Uterus (tissue), 4 donors: ENCODE data around the gene SP140. TPM values are rescaled to one million over a fixed set of nuclear protein-coding genes. Genes with fewer than 3 reads are reported as not detected.
"Not testable (repeated sequence)": the region's sequence is repeated elsewhere in the genome, so short reads cannot be mapped to it uniquely, and the experiment has no call there.

Source experiments
- DNase-seq, 2 donors: peaks; one replicate each; pipeline ENCODE4 v3.0.0-alpha.2; 2019 to 2020
- H3K27ac ChIP-seq, 2 donors: fragments of 200-600 bp; sonication (generic); 1 replicate in 1 of 2; 2 replicates in 1 of 2; pipeline ENCODE4 v1.5.1; 2016 to 2018
- H3K27me3 ChIP-seq, 2 donors: fragments of 200-600 bp; sonication (generic); one replicate each; pipeline ENCODE4 v1.5.1; 2018 to 2019; ENCODE audit warnings: control low read depth in 1 of 2
- H3K36me3 ChIP-seq, 2 donors: fragments of 200-600 bp; sonication (generic); one replicate each; pipeline ENCODE4 v1.5.1; 2019; ENCODE audit warnings: control low read depth in 1 of 2
- H3K4me1 ChIP-seq, 2 donors: fragments of 200-600 bp; sonication (generic); one replicate each; pipeline ENCODE4 v1.5.1; 2018 to 2019; ENCODE audit warnings: control low read depth in 1 of 2
- H3K4me3 ChIP-seq, 2 donors: fragments of 200-600 bp; sonication (generic); 1 replicate in 1 of 2; 2 replicates in 1 of 2; pipeline ENCODE4 v1.5.1; 2018 to 2019; ENCODE audit warnings: mild to moderate bottlenecking in 1 of 2
- H3K9me3 ChIP-seq, 2 donors: fragments of 200-600 bp; sonication (generic); one replicate each; pipeline ENCODE4 v1.5.1; 2019; ENCODE audit warnings: control low read depth in 1 of 2
- POLR2A ChIP-seq, 2 donors: fragments of 450-650 bp; IDR thresholded peaks; one replicate each; pipeline ENCODE4 v1.6.1; 2016; ENCODE audit warnings: antibody characterized with exemption in 2 of 2, mild to moderate bottlenecking in 1 of 2, moderate library complexity in 1 of 2
- intact Hi-C: fragments of 100-400 bp; cut with DNase I; formaldehyde crosslinking; loops from one replicate; pipeline ENCODE4 v1.15.1; 2023; ENCODE audit warnings: low total_unique reads
- total RNA-seq, 4 donors: library from RNA; depleted of rRNA in 3 of 4; stranded (reverse); fragments of >200 nt in 3 of 4; gene quantifications; one replicate each; pipeline versions ENCODE4 v1.1.0 to v1.2.4, GENCODE V29; 2014 to 2023
- TF ChIP-seq, protein P1 (sequence below), 4 experiments: fragments of 200-600 bp in 2 of 4; fragments of 450-650 bp in 2 of 4; sonication (generic) in 2 of 4; IDR thresholded peaks; one replicate each; pipeline ENCODE4 v1.5.1; 2016 to 2019; ENCODE audit warnings: antibody characterized with exemption in 4 of 4, mild to moderate bottlenecking in 2 of 4, moderate library complexity in 1 of 4
- donor health status: DM: yes; HTN: yes; CAD: no.

The SP140 gene
- total RNA-seq, 4 donors from 2014 or later = 0.77 to 1.1 (median 0.97) TPM; not detected in 1

DNA sequence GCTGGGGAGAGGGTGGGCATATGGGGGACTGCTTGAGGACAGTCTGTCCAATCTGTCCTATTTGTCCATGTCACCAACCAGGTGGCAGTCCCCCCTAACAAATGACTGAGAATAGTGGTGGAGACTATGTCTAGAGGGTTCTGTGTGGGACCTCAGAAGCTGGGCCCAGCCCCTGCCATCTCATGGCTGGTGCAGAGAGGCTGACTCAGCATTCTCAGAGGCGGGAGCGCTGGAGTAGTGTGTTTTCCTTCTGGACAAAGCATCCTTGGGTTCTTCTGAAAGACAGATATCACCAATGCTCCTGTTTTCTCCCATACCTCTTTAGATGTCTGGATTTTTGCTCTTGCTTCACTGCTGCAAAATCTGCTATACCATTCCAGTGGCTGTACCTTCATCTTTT is 57.4 kb downstream of the SP140 start:
- intact Hi-C loops = no loop called here

DNA sequence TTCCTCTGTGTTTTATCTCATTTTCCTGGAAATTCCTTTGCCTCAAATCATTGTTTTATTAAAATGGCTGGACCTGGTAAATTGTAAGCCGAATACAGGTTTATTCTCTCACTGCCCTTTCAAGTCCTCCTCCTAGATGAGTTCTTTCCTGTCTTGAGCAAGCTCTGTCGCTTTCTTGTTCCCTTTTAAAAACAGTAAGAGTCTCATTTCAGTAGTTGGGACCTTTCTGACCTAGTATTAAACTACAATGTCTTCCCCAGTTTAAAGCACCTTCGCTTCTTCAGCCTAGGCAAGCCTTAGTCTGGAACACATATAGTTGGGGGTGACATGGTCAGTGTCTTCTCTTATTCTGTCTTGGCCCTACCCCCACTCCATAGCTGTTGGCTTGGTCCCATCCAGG is 60.5 kb downstream of the SP140 start:
- Histone ChIP-seq H3K36me3 (no peaks in the 10 kb centered on the region), H3K4me3 (no peak overlapping the region), H3K27ac (no peak overlapping the region), H3K4me1 (no peaks in the 10 kb centered on the region), H3K27me3 (no peaks in the 10 kb centered on the region), H3K9me3 (no peaks in the 10 kb centered on the region)
- TF ChIP-seq, protein P1, sequence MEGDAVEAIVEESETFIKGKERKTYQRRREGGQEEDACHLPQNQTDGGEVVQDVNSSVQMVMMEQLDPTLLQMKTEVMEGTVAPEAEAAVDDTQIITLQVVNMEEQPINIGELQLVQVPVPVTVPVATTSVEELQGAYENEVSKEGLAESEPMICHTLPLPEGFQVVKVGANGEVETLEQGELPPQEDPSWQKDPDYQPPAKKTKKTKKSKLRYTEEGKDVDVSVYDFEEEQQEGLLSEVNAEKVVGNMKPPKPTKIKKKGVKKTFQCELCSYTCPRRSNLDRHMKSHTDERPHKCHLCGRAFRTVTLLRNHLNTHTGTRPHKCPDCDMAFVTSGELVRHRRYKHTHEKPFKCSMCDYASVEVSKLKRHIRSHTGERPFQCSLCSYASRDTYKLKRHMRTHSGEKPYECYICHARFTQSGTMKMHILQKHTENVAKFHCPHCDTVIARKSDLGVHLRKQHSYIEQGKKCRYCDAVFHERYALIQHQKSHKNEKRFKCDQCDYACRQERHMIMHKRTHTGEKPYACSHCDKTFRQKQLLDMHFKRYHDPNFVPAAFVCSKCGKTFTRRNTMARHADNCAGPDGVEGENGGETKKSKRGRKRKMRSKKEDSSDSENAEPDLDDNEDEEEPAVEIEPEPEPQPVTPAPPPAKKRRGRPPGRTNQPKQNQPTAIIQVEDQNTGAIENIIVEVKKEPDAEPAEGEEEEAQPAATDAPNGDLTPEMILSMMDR (IDR thresholded peaks at IDR 0.05) = no peak
- TF ChIP-seq POLR2A (IDR thresholded peaks at IDR 0.05) = no peak
- DNase-seq = no peak
- intact Hi-C loops = no loop called here

More for the DNA sequence above, 57.4 kb downstream of the SP140 start:
- H3K36me3 ChIP-seq = no peaks in the 10 kb centered on the region
- DNase-seq = no peak
- no peaks in the 10 kb centered on the region for H3K27me3 ChIP-seq
- H3K4me3 ChIP-seq = no peak overlapping the region
- no peak overlapping the region for H3K27ac ChIP-seq
- no peaks in the 10 kb centered on the region for H3K9me3 ChIP-seq
- H3K4me1 ChIP-seq = no peaks in the 10 kb centered on the region
- TF ChIP-seq POLR2A (IDR thresholded peaks at IDR 0.05) = no peak
- TF ChIP-seq, protein P1 (IDR thresholded peaks at IDR 0.05) = no peak

DNA sequence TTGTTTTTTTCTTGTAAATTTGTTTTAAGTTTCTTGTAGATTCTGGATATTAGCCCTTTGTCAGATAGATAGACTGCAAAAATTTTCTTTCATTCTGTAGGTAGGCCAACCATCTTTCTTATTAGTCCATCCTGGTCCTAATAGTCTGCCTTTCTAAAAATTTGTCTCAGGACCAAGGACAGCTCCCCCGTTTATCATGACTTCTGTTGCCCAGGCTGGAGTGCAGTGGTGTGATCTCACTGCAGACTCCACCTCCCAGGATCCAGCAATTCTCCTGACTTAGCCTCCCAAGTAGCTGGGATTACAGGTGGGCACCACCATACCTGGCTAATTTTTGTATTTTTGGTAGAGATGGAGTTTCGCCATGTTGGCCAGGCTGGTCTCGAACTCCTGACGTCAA is 63.8 kb downstream of the SP140 start:
- DNase-seq, H3K4me3 ChIP-seq, intact Hi-C loops, H3K9me3 ChIP-seq, H3K4me1 ChIP-seq, H3K27ac ChIP-seq, H3K36me3 ChIP-seq, H3K27me3 ChIP-seq: not testable (repeated sequence)

DNA sequence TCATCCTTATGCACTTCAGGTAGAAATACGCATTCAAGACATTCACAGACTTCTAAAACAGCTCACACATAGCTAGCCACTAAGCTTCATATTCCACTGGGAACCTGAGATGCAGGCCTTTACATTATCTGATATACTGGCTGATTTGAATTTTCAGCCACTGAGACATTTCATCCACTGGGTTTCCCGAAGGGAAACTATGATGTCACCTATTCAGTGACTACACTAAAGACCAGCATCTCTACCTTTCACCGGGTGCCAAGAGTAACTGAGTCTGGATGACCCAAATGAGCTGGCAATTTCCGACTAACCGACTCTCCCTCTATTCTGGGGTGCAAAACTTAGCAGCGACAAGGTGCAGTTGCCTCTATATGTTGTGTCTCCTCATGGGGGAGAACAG is 69.7 kb downstream of the SP140 start:
- H3K9me3 ChIP-seq = no peaks in the 10 kb centered on the region
- H3K27ac ChIP-seq = no peak overlapping the region
- H3K4me3 ChIP-seq = no peak overlapping the region
- TF ChIP-seq, protein P1 (IDR thresholded peaks at IDR 0.05) = no peak
- intact Hi-C loops = no loop called here
- no peaks in the 10 kb centered on the region for H3K4me1 ChIP-seq
- H3K36me3 ChIP-seq = no peaks in the 10 kb centered on the region
- no peak for DNase-seq
- no peaks in the 10 kb centered on the region for H3K27me3 ChIP-seq

DNA sequence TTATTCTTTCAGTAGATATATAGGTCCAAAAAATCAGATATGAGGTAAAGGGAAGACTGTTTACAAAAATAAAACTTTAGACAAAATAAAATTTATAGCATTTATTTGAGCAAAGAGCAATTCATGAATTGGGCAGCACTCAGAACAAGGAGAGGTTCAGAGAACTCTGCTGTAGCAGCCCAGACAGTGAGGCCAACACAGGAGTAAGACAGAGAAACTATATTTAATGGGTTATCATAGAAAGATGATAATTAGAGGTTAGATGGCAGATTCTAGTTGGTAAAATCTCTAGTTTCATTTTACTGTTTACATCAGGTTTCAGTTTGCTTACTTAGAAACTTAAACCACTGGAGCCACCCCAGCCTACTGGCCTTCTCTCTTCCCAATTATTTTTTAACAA is 71.4 kb downstream of the SP140 start:
- Histone ChIP-seq H3K9me3 (no peaks in the 10 kb centered on the region), H3K4me3 (no peak overlapping the region), H3K27me3 (no peaks in the 10 kb centered on the region), H3K27ac (no peak overlapping the region), H3K36me3 (no peaks in the 10 kb centered on the region), H3K4me1 (no peaks in the 10 kb centered on the region)
- no peak for DNase-seq
- TF ChIP-seq, protein P1 (IDR thresholded peaks at IDR 0.05) = no peak
- TF ChIP-seq POLR2A (IDR thresholded peaks at IDR 0.05) = no peak
- intact Hi-C loops = no loop called here

DNA sequence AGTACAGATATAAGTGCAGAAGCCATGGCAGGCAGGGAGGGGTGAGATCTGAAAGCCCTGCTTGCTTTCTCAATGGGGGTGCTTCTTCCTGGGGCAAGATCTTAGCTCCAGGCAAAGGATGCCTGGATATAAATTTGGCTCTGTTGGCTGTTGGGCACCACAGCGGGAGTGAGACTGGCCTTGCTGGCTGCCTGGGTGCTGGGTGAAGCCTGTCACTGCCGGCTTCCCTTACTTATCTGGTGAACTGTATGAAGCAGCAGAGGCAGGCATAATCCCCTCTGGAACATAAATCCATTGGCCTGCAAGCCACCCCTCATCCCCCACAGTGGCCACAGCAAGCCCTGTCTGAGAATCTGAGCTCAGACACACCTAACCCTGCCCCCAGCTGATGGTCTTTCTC is 74.1 kb downstream of the SP140 start:
- no peaks in the 10 kb centered on the region for H3K27me3 ChIP-seq
- H3K36me3 ChIP-seq = no peaks in the 10 kb centered on the region
- H3K9me3 ChIP-seq = no peaks in the 10 kb centered on the region
- H3K4me3 ChIP-seq = no peak overlapping the region
- H3K4me1 ChIP-seq = no peaks in the 10 kb centered on the region
- TF ChIP-seq POLR2A (IDR thresholded peaks at IDR 0.05) = no peak
- TF ChIP-seq, protein P1 (IDR thresholded peaks at IDR 0.05) = no peak
- intact Hi-C loops = no loop called here
- H3K27ac ChIP-seq = no peak overlapping the region
- no peak for DNase-seq
